HG02759 (cell line): ENCODE results near the gene ARL5C.

ENCODE experiments used
- ATAC-seq: cut with Tn5 transposase; IDR thresholded peaks from one replicate; pipeline ENCODE4 v1.9.1; 2021; ENCODE audit warnings: mild to moderate bottlenecking, moderate library complexity; ENCODE audit not compliant: unreplicated experiment

Gene ARL5C

GRCh38 chr17:39194089-39194984 lies 28.4 kb upstream of the ARL5C start:
- ATAC-seq = no peak

GRCh38 chr17:39193346-39193745 lies 27.4 kb upstream of the ARL5C start:
- no peak for ATAC-seq

GRCh38 chr17:39192901-39193300 lies 26.9 kb upstream of the ARL5C start:
- no peak for ATAC-seq

- no peak for ATAC-seq
These were observed 26.0 kb upstream of the ARL5C start for GRCh38 chr17:39191750-39192510.

GRCh38 chr17:39187152-39187830 lies 21.3 kb upstream of the ARL5C start:
- ATAC-seq = no peak

GRCh38 chr17:39186481-39187002 lies 20.6 kb upstream of the ARL5C start:
- no peak for ATAC-seq

GRCh38 chr17:39183720-39184119 lies 17.8 kb upstream of the ARL5C start:
- no peak for ATAC-seq

- ATAC-seq = no peak
These were observed 17.1 kb upstream of the ARL5C start for GRCh38 chr17:39183045-39183444.

- ATAC-seq = no peak
These were observed 15.3 kb upstream of the ARL5C start for GRCh38 chr17:39181303-39181702.

GRCh38 chr17:39178536-39178935 lies 12.6 kb upstream of the ARL5C start:
- ATAC-seq = no peak

GRCh38 chr17:39177256-39177655 lies 11.3 kb upstream of the ARL5C start:
- no peak for ATAC-seq

- no peak for ATAC-seq
These were observed 9.7 kb upstream of the ARL5C start for GRCh38 chr17:39175695-39176093.

- no peak for ATAC-seq
These were observed 9.1 kb upstream of the ARL5C start for GRCh38 chr17:39174920-39175694.

- ATAC-seq = no peak
These were observed 7.7 kb upstream of the ARL5C start for GRCh38 chr17:39173526-39174274.

- ATAC-seq = no peak
These were observed 7.1 kb upstream of the ARL5C start for GRCh38 chr17:39173080-39173479.

GRCh38 chr17:39171933-39172332 lies 6.0 kb upstream of the ARL5C start:
- ATAC-seq = no peak

- no peak for ATAC-seq
These were observed 4.6 kb upstream of the ARL5C start for GRCh38 chr17:39170558-39170957.

- no peak for ATAC-seq
These were observed 4.1 kb upstream of the ARL5C start for GRCh38 chr17:39170109-39170508.

- ATAC-seq = no peak
These were observed 3.6 kb upstream of the ARL5C start for GRCh38 chr17:39169518-39169917.

GRCh38 chr17:39169101-39169500 lies 3.1 kb upstream of the ARL5C start:
- no peak for ATAC-seq
